Middle frontal gyrus (tissue), 1 donor: ENCODE data around the gene SRP72.
"Not testable (repeated sequence)": the region's sequence is repeated elsewhere in the genome, so short reads cannot be mapped to it uniquely, and the experiment has no call there.

ENCODE experiments used
- DNase-seq: peaks from one replicate; pipeline ENCODE4 v3.0.0-alpha.2; 2015; ENCODE audit warnings: low spot score; ENCODE audit errors: extremely low spot score

SRP72 gene

GRCh38 chr4:56464581-56464980 lies 2.8 kb upstream of the SRP72 start:
- no peak for DNase-seq

- no peak for DNase-seq
Observed at GRCh38 chr4:56465599-56466295, 1.7 kb upstream of the SRP72 start.

- not testable (repeated sequence) for DNase-seq
Observed at GRCh38 chr4:56466296-56466761, 1.1 kb upstream of the SRP72 start.

GRCh38 chr4:56466910-56467283 lies 520 bp upstream of the SRP72 start:
- no peak for DNase-seq

- no peak for DNase-seq
Observed at GRCh38 chr4:56468097-56468422, 643 bp downstream of the SRP72 start.

- no peak for DNase-seq
Observed at GRCh38 chr4:56469489-56470210, 2.2 kb downstream of the SRP72 start.

- no peak for DNase-seq
Observed at GRCh38 chr4:56475917-56476316, 8.5 kb downstream of the SRP72 start.

GRCh38 chr4:56477192-56477702 lies 9.8 kb downstream of the SRP72 start:
- no peak for DNase-seq

GRCh38 chr4:56480691-56481090 lies 13.3 kb downstream of the SRP72 start:
- no peak for DNase-seq

GRCh38 chr4:56496241-56496640 lies 28.8 kb downstream of the SRP72 start:
- DNase-seq = no peak

- DNase-seq = no peak
Observed at GRCh38 chr4:56505269-56506130, 38.1 kb downstream of the SRP72 start, which contains the start of gene ARL9. Gene ARL9, plus strand, starts transcription at chr4:56505791. Its CDS starts 72 bp downstream, at chr4:56505863.

- no peak for DNase-seq
Observed at GRCh38 chr4:56511098-56511497, 43.7 kb downstream of the SRP72 start.

GRCh38 chr4:56512166-56512565 lies 44.7 kb downstream of the SRP72 start:
- no peak for DNase-seq

GRCh38 chr4:56513517-56513916 lies 46.1 kb downstream of the SRP72 start:
- DNase-seq = no peak

- DNase-seq = peak; percentile 33
Observed at GRCh38 chr4:56530269-56531148, 63.1 kb downstream of the SRP72 start.

- DNase-seq = no peak
Observed at GRCh38 chr4:56531149-56531770, 63.8 kb downstream of the SRP72 start.

- DNase-seq = no peak
Observed at GRCh38 chr4:56531823-56532222, 64.4 kb downstream of the SRP72 start.

GRCh38 chr4:56532239-56532638 lies 64.8 kb downstream of the SRP72 start:
- DNase-seq = no peak

- DNase-seq = no peak
Observed at GRCh38 chr4:56535915-56536314, 68.5 kb downstream of the SRP72 start.

GRCh38 chr4:56537147-56537546 lies 69.7 kb downstream of the SRP72 start:
- no peak for DNase-seq
